Gastroesophageal sphincter (tissue), 4 donors: ENCODE measurements around the gene BABAM2. TPM values are rescaled to one million over a fixed set of nuclear protein-coding genes. Genes with fewer than 3 reads are reported as not detected.

ENCODE experiments used
- ATAC-seq: fragments of 150-250 bp; one replicate; pipeline ENCODE4 v1.9.1; 2016; ENCODE audit warnings: mild to moderate bottlenecking, moderate library complexity
- H3K27ac ChIP-seq, 4 donors: fragments of 200-600 bp; sonication (generic) in 3 of 4; 1 replicate in 3 of 4; 2 replicates in 1 of 4; pipeline ENCODE4 v1.5.1; 2016 to 2019
- H3K27me3 ChIP-seq: fragments of 200-600 bp; sonication (generic); one replicate; pipeline ENCODE4 v1.5.1; 2019
- H3K36me3 ChIP-seq, 2 donors: fragments of 200-600 bp; sonication (generic); one replicate each; pipeline ENCODE4 v1.5.1; 2019; ENCODE audit warnings: control low read depth in 1 of 2
- H3K4me1 ChIP-seq, 3 donors: fragments of 200-600 bp; sonication (generic); 1 replicate in 2 of 3; 2 replicates in 1 of 3; pipeline ENCODE4 v1.5.1; 2016 to 2019; ENCODE audit warnings: control low read depth in 2 of 3
- H3K4me3 ChIP-seq, 2 donors: fragments of 200-600 bp; sonication (generic); one replicate each; pipeline ENCODE4 v1.5.1; 2019; ENCODE audit warnings: mild to moderate bottlenecking in 1 of 2, moderate library complexity in 1 of 2
- H3K9me3 ChIP-seq, 3 donors: fragments of 200-600 bp; sonication (generic); one replicate each; pipeline ENCODE4 v1.5.1; 2017 to 2019; ENCODE audit warnings: control low read depth in 2 of 3
- CTCF ChIP-seq, 4 experiments: fragments of 200-600 bp in 2 of 4; fragments of 450-650 bp in 2 of 4; sonication (generic) in 1 of 4; IDR thresholded peaks; one replicate each; pipeline ENCODE4 v1.5.1; 2017 to 2019; ENCODE audit warnings: antibody characterized with exemption in 4 of 4, mild to moderate bottlenecking in 2 of 4, moderate library complexity in 2 of 4
- EP300 ChIP-seq: sonication (generic); formaldehyde crosslinking; IDR thresholded peaks from one replicate; pipeline ENCODE4 v1.6.1; 2017; ENCODE audit warnings: antibody characterized with exemption, mild to moderate bottlenecking
- POLR2A ChIP-seq, 2 donors: fragments of 450-650 bp; IDR thresholded peaks; one replicate each; pipeline ENCODE4 v1.6.1; 2017; ENCODE audit warnings: antibody characterized with exemption in 2 of 2, mild to moderate bottlenecking in 2 of 2, moderate library complexity in 1 of 2
- POLR2AphosphoS5 ChIP-seq: sonication (generic); formaldehyde crosslinking; IDR thresholded peaks from one replicate; pipeline ENCODE4 v1.6.1; 2017; ENCODE audit warnings: antibody characterized with exemption
- WGBS, 2 donors: methylation state at CpG; one replicate each; pipeline ENCODE4 v1.1.5; 2018; ENCODE audit warnings: low coverage in 1 of 2; 5-methylcytosine and 5-hydroxymethylcytosine counted together
- total RNA-seq, 4 donors: library from RNA; depleted of rRNA; stranded (reverse); fragments of >200 nt; gene quantifications; one replicate each; pipeline ENCODE4 v1.1.0, GENCODE V29; 2016

The BABAM2 gene
- total RNA-seq, 4 donors from 2014 or later: 28.5 to 43.6 (median 37.4) TPM

GRCh38 chr2:28269019-28269784 lies 378.7 kb downstream of the BABAM2 start:
- 60 to 69% methylated on average over 4 of the region's 4 CpGs for WGBS, 2 donors
- Histone ChIP-seq H3K36me3 (no peaks in the 10 kb centered on the region), H3K9me3 (no peaks in the 10 kb centered on the region), H3K4me1 (peaks cover 0 to 10% (median 2%) of the 10 kb centered on the region in 3 donors), H3K27ac (no peak overlapping the region), H3K27me3 (no peaks in the 10 kb centered on the region), H3K4me3 (no peak overlapping the region)
- peak; percentile 55 for ATAC-seq
- TF ChIP-seq POLR2AphosphoS5 (no peak), EP300 (no peak), CTCF (IDR thresholded peaks at IDR 0.05) (no peak), POLR2A (IDR thresholded peaks at IDR 0.05) (no peak)

- ATAC-seq: no peak
- H3K4me3 ChIP-seq: no peak overlapping the region
- H3K27ac ChIP-seq: no peak overlapping the region
- 86 to 94% methylated on average over 4 to 6 of the region's 6 CpGs for WGBS, 2 donors
- no peaks in the 10 kb centered on the region for H3K36me3 ChIP-seq
- H3K4me1 ChIP-seq: peaks cover 5 to 24% (median 8%) of the 10 kb centered on the region in 3 donors
- TF ChIP-seq POLR2A (IDR thresholded peaks at IDR 0.05) (no peak), EP300 (no peak), POLR2AphosphoS5 (no peak), CTCF (IDR thresholded peaks at IDR 0.05) (no peak)
- no peaks in the 10 kb centered on the region for H3K9me3 ChIP-seq
- no peaks in the 10 kb centered on the region for H3K27me3 ChIP-seq
Observed at GRCh38 chr2:28270456-28271152, 380.1 kb downstream of the BABAM2 start.

GRCh38 chr2:28271231-28271918 lies 380.8 kb downstream of the BABAM2 start:
- Histone ChIP-seq H3K27ac (no peak overlapping the region), H3K4me3 (no peak overlapping the region), H3K36me3 (no peaks in the 10 kb centered on the region), H3K27me3 (no peaks in the 10 kb centered on the region), H3K4me1 (peaks cover 6 to 32% (median 11%) of the 10 kb centered on the region in 3 donors), H3K9me3 (no peaks in the 10 kb centered on the region)
- no peak for ATAC-seq
- 43 to 64% methylated on average over 2 to 3 of the region's 3 CpGs for WGBS, 2 donors
- TF ChIP-seq POLR2A (IDR thresholded peaks at IDR 0.05): no peak
- TF ChIP-seq POLR2AphosphoS5: no peak
- TF ChIP-seq EP300: no peak
- TF ChIP-seq CTCF (IDR thresholded peaks at IDR 0.05): no peak

GRCh38 chr2:28271919-28272250 lies 381.4 kb downstream of the BABAM2 start:
- no peaks in the 10 kb centered on the region for H3K27me3 ChIP-seq
- H3K27ac ChIP-seq: no peak overlapping the region

More at GRCh38 chr2:28271919-28272250, 381.4 kb downstream of the BABAM2 start:
- H3K36me3 ChIP-seq: no peaks in the 10 kb centered on the region
- peaks cover 6 to 37% (median 16%) of the 10 kb centered on the region in 3 donors for H3K4me1 ChIP-seq
- H3K4me3 ChIP-seq: no peak overlapping the region
- no peak for TF ChIP-seq POLR2AphosphoS5
- no peak for TF ChIP-seq POLR2A (IDR thresholded peaks at IDR 0.05)
- no peak for TF ChIP-seq EP300
- no peak for TF ChIP-seq CTCF (IDR thresholded peaks at IDR 0.05)
- no peaks in the 10 kb centered on the region for H3K9me3 ChIP-seq
- no peak for ATAC-seq
